Gastrocnemius medialis (tissue), 4 donors: Measurements from ENCODE around the gene CARD14.

ENCODE experiments used
- CTCF ChIP-seq, 5 experiments: fragments of 450-650 bp in 3 of 5; fragments of 200-600 bp in 2 of 5; sonication (generic) in 2 of 5; IDR thresholded peaks in 4 of 5; conservative IDR thresholded peaks in 1 of 5; 1 replicate in 4 of 5; 2 replicates in 1 of 5; pipeline ENCODE4 v1.5.1; 2016 to 2019; ENCODE audit warnings: antibody characterized with exemption in 5 of 5, mild to moderate bottlenecking in 3 of 5, moderate library complexity in 3 of 5
- POLR2A ChIP-seq, 2 donors: fragments of 450-650 bp; IDR thresholded peaks; one replicate each; pipeline ENCODE4 v1.6.1; 2017; ENCODE audit warnings: antibody characterized with exemption in 2 of 2, mild to moderate bottlenecking in 2 of 2, moderate library complexity in 2 of 2

DNA sequence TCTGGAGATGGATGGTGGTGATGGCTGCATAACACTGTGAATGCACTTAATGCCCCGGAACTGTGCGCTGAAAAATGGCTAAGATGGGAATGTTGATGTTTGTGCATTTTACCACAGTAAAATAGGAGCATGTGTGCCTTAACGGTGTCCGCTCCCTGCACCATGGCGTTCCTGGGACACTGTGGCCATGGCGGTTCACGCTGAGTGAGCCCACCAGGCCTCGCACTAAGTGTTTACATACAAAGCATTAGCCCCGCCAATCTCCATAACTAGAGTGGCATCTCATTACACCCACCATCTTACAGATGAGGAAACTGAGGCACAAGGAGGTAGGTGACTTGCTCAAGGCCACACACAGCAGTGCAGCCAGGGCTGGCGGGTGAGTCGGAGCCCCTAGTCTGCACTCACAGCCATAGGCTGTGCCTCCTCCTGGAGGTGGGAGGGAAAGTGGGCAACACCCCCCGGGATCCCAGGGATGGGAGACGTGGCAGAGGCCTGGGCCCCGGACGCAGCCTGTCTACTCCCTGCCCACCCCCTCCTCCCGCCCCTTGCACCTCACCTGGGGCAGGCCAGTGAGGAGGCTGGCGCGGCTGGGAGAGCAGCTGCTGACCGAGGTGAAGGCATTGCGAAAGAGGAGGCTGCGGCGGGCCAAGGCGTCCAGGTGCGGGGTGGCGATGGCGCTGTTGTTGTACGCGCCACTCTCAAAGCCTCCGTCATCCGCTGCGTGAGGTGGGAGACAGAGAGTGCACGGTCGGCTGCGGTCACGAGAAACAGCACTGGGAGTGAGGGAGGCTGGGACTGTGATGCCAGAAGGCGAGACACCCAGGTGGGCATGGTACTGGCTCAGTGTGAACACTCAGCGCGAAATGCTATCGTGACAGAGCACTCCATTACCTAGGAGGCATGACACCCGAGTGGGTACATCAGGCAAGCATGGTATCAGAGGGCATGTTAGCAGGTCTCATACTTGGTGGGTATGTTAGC, 46.9 kb downstream of the CARD14 start:
- TF ChIP-seq CTCF (IDR thresholded peaks at IDR 0.05 in 4 of 5, conservative IDR thresholded peaks at IDR 0.05 in 1 of 5) (no peak), POLR2A (IDR thresholded peaks at IDR 0.05) (no peak)
